H1 (cell line): ENCODE data around the gene MRPS15. TPM values are rescaled to one million over a fixed set of nuclear protein-coding genes. Genes with fewer than 3 reads are reported as not detected.

Source experiments
- CTCF ChIA-PET: fragments of 300-600 bp; sonication (Branson Sonifier 250); formaldehyde crosslinking; loops from one replicate; lab custom pipeline; 2021; ENCODE audit not compliant: partially characterized antibody; lab: Charles Lee
- POLR2A ChIA-PET: fragments of 300-600 bp; sonication (Branson Sonifier 250); formaldehyde crosslinking; loops from one replicate; lab custom pipeline; 2021; ENCODE audit warnings: inconsistent platforms; ENCODE audit not compliant: partially characterized antibody; lab: Charles Lee
- DNase-seq, 2 experiments: peaks; one replicate each; pipeline versions ENCODE4 v3.0.0 to v3.0.0-alpha.2; 2010 to 2022; ENCODE audit warnings: low spot score in 2 of 2, low read depth in 1 of 2, mixed read lengths in 1 of 2
- FAIRE-seq: peaks from 2 replicates; lab custom pipeline; 2011; peaks lifted over from hg19 to GRCh38; lab: Jason Lieb, UNC
- H2AFZ ChIP-seq: 2 replicates; pipeline ENCODE4 v1.8.1; 2012; ENCODE audit warnings: low read length, inconsistent platforms
- H2AK5ac ChIP-seq: 2 replicates; pipeline ENCODE4 v1.6.1; 2013; ENCODE audit warnings: low read depth, low read length
- H2BK120ac ChIP-seq: replicated peaks from 2 replicates; pipeline ENCODE3; 2013; ENCODE audit warnings: low read depth, low read length, inconsistent platforms
- H2BK12ac ChIP-seq: 2 replicates; pipeline ENCODE4 v1.6.1; 2013; ENCODE audit warnings: low read depth, low read length
- H2BK15ac ChIP-seq: 2 replicates; pipeline ENCODE4 v1.6.1; 2013; ENCODE audit warnings: low read length
- H2BK20ac ChIP-seq: 2 replicates; pipeline ENCODE4 v1.6.1; 2013; ENCODE audit warnings: low read length
- H2BK5ac ChIP-seq: 2 replicates; pipeline ENCODE4 v1.6.1; 2013; ENCODE audit warnings: low read depth, low read length
- H3K14ac ChIP-seq: 2 replicates; pipeline ENCODE4 v1.6.1; 2013; ENCODE audit warnings: inconsistent platforms; ENCODE audit not compliant: insufficient read length
- H3K18ac ChIP-seq: 2 replicates; pipeline ENCODE4 v1.6.1; 2013; ENCODE audit warnings: low read length; ENCODE audit errors: extremely low read depth
- H3K23ac ChIP-seq: 2 replicates; pipeline ENCODE4 v1.6.1; 2013; ENCODE audit warnings: inconsistent platforms; ENCODE audit not compliant: insufficient read length
- H3K23me2 ChIP-seq: 2 replicates; pipeline ENCODE4 v1.6.1; 2013; ENCODE audit warnings: low read depth, low read length
- H3K27ac ChIP-seq: 2 replicates; pipeline ENCODE4 v1.6.1; 2011; ENCODE audit warnings: low read depth, low read length, inconsistent platforms
- H3K27me3 ChIP-seq, 4 experiments: replicated peaks in 1 of 4; 1 replicate in 1 of 4; 2 replicates in 3 of 4; pipeline versions ENCODE4 v1.6.1 to v1.8.1; 2011 to 2013; ENCODE audit warnings: low read length in 3 of 4, mild to moderate bottlenecking in 3 of 4, inconsistent platforms in 2 of 4, mixed read lengths in 2 of 4, moderate library complexity in 1 of 4; ENCODE audit not compliant: control insufficient read depth in 3 of 4, insufficient read depth in 3 of 4; ENCODE audit errors: extremely low read depth in 1 of 4
- H3K36me3 ChIP-seq, 4 experiments: 2 replicates each; pipeline versions ENCODE4 v1.6.1 to v1.8.1; 2011 to 2013; ENCODE audit warnings: mild to moderate bottlenecking in 4 of 4, low read length in 3 of 4, moderate library complexity in 2 of 4, control low read depth in 1 of 4, inconsistent platforms in 1 of 4; ENCODE audit not compliant: insufficient read depth in 4 of 4, control insufficient read depth in 2 of 4
- H3K4ac ChIP-seq: replicated peaks from 2 replicates; pipeline ENCODE3; 2013; ENCODE audit warnings: low read length, low read depth, mixed read lengths, inconsistent platforms; ENCODE audit not compliant: insufficient read length
- H3K4me1 ChIP-seq, 4 experiments: replicated peaks in 1 of 4; 1 replicate in 1 of 4; 2 replicates in 3 of 4; pipeline versions ENCODE4 v1.6.1 to v1.8.1; 2011 to 2013; ENCODE audit warnings: low read length in 3 of 4, inconsistent platforms in 2 of 4, mixed read lengths in 1 of 4; ENCODE audit not compliant: insufficient read depth in 4 of 4, control insufficient read depth in 3 of 4
- H3K4me2 ChIP-seq, 2 experiments: 2 replicates each; pipeline versions ENCODE4 v1.6.1 to v1.8.1; 2011 to 2013; ENCODE audit warnings: low read depth in 2 of 2, low read length in 2 of 2, control low read depth in 1 of 2, inconsistent platforms in 1 of 2, mild to moderate bottlenecking in 1 of 2; ENCODE audit not compliant: insufficient read depth in 1 of 2
- H3K4me3 ChIP-seq, 4 experiments: fragments of 200-600, 300-600 bp in 1 of 4; sonication (generic), shearing (Covaris generic), sonication (Bioruptor Twin) in 1 of 4; 2 replicates each; pipeline versions ENCODE4 v1.5.1 to v1.8.1; 2011 to 2016; ENCODE audit warnings: low read length in 4 of 4, low read depth in 3 of 4, control low read depth in 2 of 4, inconsistent platforms in 2 of 4, mild to moderate bottlenecking in 2 of 4, mixed read lengths in 1 of 4, moderate library complexity in 1 of 4; ENCODE audit not compliant: insufficient read depth in 2 of 4; ENCODE audit errors: extremely low read depth in 1 of 4
- H3K56ac ChIP-seq: replicated peaks from 2 replicates; pipeline ENCODE3; 2013; ENCODE audit warnings: low read depth, mild to moderate bottlenecking, mixed read lengths, low read length, inconsistent platforms; ENCODE audit not compliant: insufficient read length
- H3K79me1 ChIP-seq: 2 replicates; pipeline ENCODE4 v1.6.1; 2013; ENCODE audit warnings: low read depth, low read length, control low read depth
- H3K79me2 ChIP-seq, 2 experiments: 2 replicates each; pipeline versions ENCODE4 v1.6.1 to v1.8.1; 2012 to 2013; ENCODE audit warnings: low read length in 2 of 2, mild to moderate bottlenecking in 2 of 2, inconsistent platforms in 1 of 2; ENCODE audit not compliant: insufficient read depth in 2 of 2, control insufficient read depth in 1 of 2
- H3K9ac ChIP-seq, 4 experiments: replicated peaks in 1 of 4; 1 replicate in 1 of 4; 2 replicates in 3 of 4; pipeline versions ENCODE4 v1.6.1 to v1.8.1; 2011 to 2013; ENCODE audit warnings: low read depth in 3 of 4, low read length in 3 of 4, control low read depth in 2 of 4, mild to moderate bottlenecking in 2 of 4, moderate library complexity in 2 of 4, inconsistent platforms in 1 of 4; ENCODE audit errors: extremely low read depth in 1 of 4
- H3K9me3 ChIP-seq, 2 experiments: 2 replicates each; pipeline versions ENCODE4 v1.6.1 to v1.8.1; 2012 to 2013; ENCODE audit warnings: mild to moderate bottlenecking in 2 of 2, moderate library complexity in 2 of 2, control low read depth in 1 of 2, inconsistent platforms in 1 of 2, low read depth in 1 of 2, low read length in 1 of 2, mixed read lengths in 1 of 2; ENCODE audit not compliant: insufficient read depth in 2 of 2
- H4K20me1 ChIP-seq, 2 experiments: replicated peaks in 1 of 2; 2 replicates each; pipeline versions ENCODE3 to v1.8.1; 2011 to 2013; ENCODE audit warnings: inconsistent platforms in 2 of 2, low read length in 2 of 2, mild to moderate bottlenecking in 1 of 2; ENCODE audit not compliant: insufficient read depth in 2 of 2, control insufficient read depth in 1 of 2
- H4K5ac ChIP-seq: 2 replicates; pipeline ENCODE4 v1.6.1; 2013; ENCODE audit warnings: low read length, low read depth, mixed read lengths, inconsistent platforms; ENCODE audit not compliant: insufficient read length
- H4K8ac ChIP-seq: 2 replicates; pipeline ENCODE4 v1.8.0; 2013; ENCODE audit warnings: mild to moderate bottlenecking, moderate library complexity, low read length, inconsistent platforms; ENCODE audit not compliant: insufficient read depth; ENCODE audit errors: extremely low read depth
- H4K91ac ChIP-seq: replicated peaks from 2 replicates; pipeline ENCODE3; 2013; ENCODE audit warnings: low read length, mixed read lengths, inconsistent platforms; ENCODE audit not compliant: insufficient read length
- ASH2L ChIP-seq: fragments of 200-600, 300-600 bp; sonication (generic); IDR thresholded peaks from one replicate; pipeline ENCODE4 v1.7.1; 2017; ENCODE audit warnings: low read length
- EGR1 ChIP-seq: IDR thresholded peaks from 2 replicates; pipeline ENCODE4 v1.6.1; 2011; ENCODE audit warnings: low read depth, low read length, borderline replicate concordance
- JUND ChIP-seq: IDR thresholded peaks from 2 replicates; pipeline ENCODE4 v1.6.1; 2011; ENCODE audit warnings: mild to moderate bottlenecking, improper control_type of control experiment, low read length
- NANOG ChIP-seq: IDR thresholded peaks from 2 replicates; pipeline ENCODE4 v1.6.1; 2011; ENCODE audit warnings: low read length, low read depth, mild to moderate bottlenecking, inconsistent platforms; ENCODE audit not compliant: insufficient read depth, poor library complexity, severe bottlenecking
- RXRA ChIP-seq: IDR thresholded peaks from 2 replicates; pipeline ENCODE4 v1.6.1; 2011; ENCODE audit warnings: low read depth, mild to moderate bottlenecking, low read length, moderate library complexity; ENCODE audit not compliant: insufficient read depth
- SUZ12 ChIP-seq: fragments of 200-600 bp; sonication (generic); IDR thresholded peaks from 2 replicates; pipeline ENCODE4 v1.6.1; 2012; ENCODE audit warnings: mild to moderate bottlenecking, inconsistent platforms, low read length, moderate library complexity, mixed read lengths
- WGBS, 2 experiments: shearing (Covaris generic) in 1 of 2; methylation state at CpG; one replicate each; pipeline versions ENCODE4 v1.1.6 to v1.1.7; 2013 to 2015; ENCODE audit warnings: low lambda C conversion rate in 2 of 2, mixed read lengths in 2 of 2, inconsistent platforms in 1 of 2, low coverage in 1 of 2, missing lambda C conversion rate in 1 of 2; ENCODE audit not compliant: insufficient replicate concordance in 2 of 2, insufficient coverage in 1 of 2, insufficient read length in 1 of 2; ENCODE audit errors: extremely low coverage in 1 of 2, missing lambda C conversion rate in 1 of 2; 5-methylcytosine and 5-hydroxymethylcytosine counted together
- polyA plus RNA-seq, 7 experiments: library from polyadenylated mRNA; depleted of rRNA in 3 of 7; stranded (reverse) in 5 of 7; unstranded in 2 of 7; fragments of >200 nt in 5 of 7; fragments of 200-250 nt in 2 of 7; gene quantifications; 1 replicate in 5 of 7; 2 replicates in 1 of 7; 4 replicates in 1 of 7; pipeline versions ENCODE4 v1.2.1 to v1.2.3, GENCODE V29; 2011 to 2013; ENCODE audit warnings: missing spikeins in 2 of 7, mixed read lengths in 2 of 7
- total RNA-seq: library from RNA; stranded (reverse); fragmentation: NEBNext Ultra II Directional; extraction: Animal tissue kit (Norgen Biotek cat#: 25700); gene quantifications from 2 replicates; pipeline ENCODE4 v1.2.1, GENCODE V29; 2021

The MRPS15 gene
- total and polyA plus RNA-seq, 2 of the 8 experiments (the other 6 are each of a cell fraction or from before 2014, with no cell fraction given) = 53.6 to 129 TPM

GRCh38 chr1:36494971-36495370 is 30.8 kb upstream of the MRPS15 start:
- Histone ChIP-seq H3K79me2 (no peaks in the 10 kb centered on the region), H2BK12ac (no peak overlapping the region), H3K23me2 (peaks cover 6% of the 10 kb centered on the region; the same call in 1 of the 2 replicates), H2BK15ac (no peak overlapping the region), H3K27ac (no peak overlapping the region), H3K36me3 (no peaks in the 10 kb centered on the region), H3K9me3 (no peaks in the 10 kb centered on the region), H4K5ac (no peak overlapping the region), H3K4me3 (no peak overlapping the region), H3K18ac (no peak overlapping the region), H3K79me1 (no peaks in the 10 kb centered on the region), H2BK20ac (no peak overlapping the region), H3K27me3 (no peaks in the 10 kb centered on the region), H3K23ac (no peak overlapping the region), H2BK120ac (no peak overlapping the region), H2AK5ac (no peak overlapping the region), H3K9ac (no peak overlapping the region), H2AFZ (no peak overlapping the region), H4K8ac (no peak overlapping the region), H4K91ac (no peak overlapping the region), H3K4me1 (no peaks in the 10 kb centered on the region), H3K56ac (no peak overlapping the region), H2BK5ac (no peak overlapping the region), H3K14ac (no peak overlapping the region), H3K4ac (no peak overlapping the region), H4K20me1 (no peaks in the 10 kb centered on the region), H3K4me2 (no peak overlapping the region)
- TF ChIP-seq ASH2L (no peak), RXRA (no peak), EGR1 (no peak), NANOG (no peak), JUND (no peak), SUZ12 (no peak)
- FAIRE-seq = no peak
- no peak for DNase-seq
- 80% methylated on average over 5 of the region's 5 CpGs; no CpG with 5 or more reads in 1 of the 2 experiments for WGBS, 2 experiments
- ChIA-PET POLR2A (no interaction called here), CTCF (interaction anchor here (1.1 to 3.0 kb wide), 2 partner anchors 8 to 21 kb away, joined by 7 to 14 read pairs; no protein-coding TSS in a partner anchor)
